ENCODE data around the gene VPS51.

DNA sequence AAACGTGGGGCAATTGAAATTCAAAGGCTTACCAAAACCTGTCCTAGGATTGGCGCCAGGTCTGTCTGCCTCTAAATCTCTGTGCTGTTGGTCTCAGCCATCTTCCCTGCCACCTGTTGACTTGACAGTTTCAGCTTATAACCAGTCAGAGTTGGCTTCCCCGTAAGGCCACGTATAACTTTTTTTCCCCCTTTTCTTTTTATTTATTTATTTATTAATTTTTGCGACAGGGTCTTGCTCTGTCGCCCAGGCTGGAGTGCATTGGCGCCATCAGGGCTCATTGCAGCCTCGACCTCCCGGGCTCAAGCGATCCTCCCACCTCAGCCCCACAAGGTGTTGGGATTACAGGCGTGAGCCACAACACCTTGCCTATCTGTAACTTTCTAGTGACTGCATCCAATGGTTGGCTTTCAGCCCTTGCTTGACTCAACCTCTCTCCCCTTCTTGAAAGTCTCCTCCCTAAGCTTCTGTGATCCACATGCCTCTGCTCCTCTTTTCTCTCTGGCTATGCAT lies 39.7 kb downstream of the VPS51 start:
- TF ChIP-seq, protein P1, sequence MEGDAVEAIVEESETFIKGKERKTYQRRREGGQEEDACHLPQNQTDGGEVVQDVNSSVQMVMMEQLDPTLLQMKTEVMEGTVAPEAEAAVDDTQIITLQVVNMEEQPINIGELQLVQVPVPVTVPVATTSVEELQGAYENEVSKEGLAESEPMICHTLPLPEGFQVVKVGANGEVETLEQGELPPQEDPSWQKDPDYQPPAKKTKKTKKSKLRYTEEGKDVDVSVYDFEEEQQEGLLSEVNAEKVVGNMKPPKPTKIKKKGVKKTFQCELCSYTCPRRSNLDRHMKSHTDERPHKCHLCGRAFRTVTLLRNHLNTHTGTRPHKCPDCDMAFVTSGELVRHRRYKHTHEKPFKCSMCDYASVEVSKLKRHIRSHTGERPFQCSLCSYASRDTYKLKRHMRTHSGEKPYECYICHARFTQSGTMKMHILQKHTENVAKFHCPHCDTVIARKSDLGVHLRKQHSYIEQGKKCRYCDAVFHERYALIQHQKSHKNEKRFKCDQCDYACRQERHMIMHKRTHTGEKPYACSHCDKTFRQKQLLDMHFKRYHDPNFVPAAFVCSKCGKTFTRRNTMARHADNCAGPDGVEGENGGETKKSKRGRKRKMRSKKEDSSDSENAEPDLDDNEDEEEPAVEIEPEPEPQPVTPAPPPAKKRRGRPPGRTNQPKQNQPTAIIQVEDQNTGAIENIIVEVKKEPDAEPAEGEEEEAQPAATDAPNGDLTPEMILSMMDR (IDR thresholded peaks at IDR 0.05), result no peak
- no peak for TF ChIP-seq POLR2A (IDR thresholded peaks at IDR 0.05)

All from esophagus squamous epithelium (tissue), 4 donors.